ENCODE results near the gene CCDC142. TPM values are rescaled to one million over a fixed set of nuclear protein-coding genes. Genes with fewer than 3 reads are reported as not detected.

The CCDC142 gene
- total RNA-seq, 4 donors from 2014 or later, result 7.3 to 41.6 (median 13.7) TPM

GRCh38 chr2:74525717-74526648 lies 43.2 kb upstream of the CCDC142 start, which contains the start of gene DQX1:
TSS of gene DQX1 (minus strand) at chr2:74526231. CDS start at chr2:74525729, 502 bp downstream.
- H3K9me3 ChIP-seq, result no peaks in the 10 kb centered on the region
- no peak within 1 kb of the TSS for H3K27ac ChIP-seq
- peaks cover 2 to 28% (median 10%) of the 10 kb centered on the region in 3 donors for H3K4me1 ChIP-seq
- 92 to 94% methylated on average over 6 to 10 of the region's 11 CpGs for WGBS, 2 donors (ENCODE audit: low coverage in 1 of 2)
- no peak for TF ChIP-seq POLR2A (IDR thresholded peaks at IDR 0.05)
- TF ChIP-seq CTCF (IDR thresholded peaks at IDR 0.05), result no peak
- no peak for TF ChIP-seq EP300 (IDR thresholded peaks at IDR 0.05)
- no peak for TF ChIP-seq POLR2AphosphoS5 (IDR thresholded peaks at IDR 0.05)
- no peak for ATAC-seq
- H3K4me3 ChIP-seq, result no peak within 1 kb of the TSS
- H3K27me3 ChIP-seq, result peaks cover 5% of the 10 kb centered on the region
- H3K36me3 ChIP-seq, result peaks cover 0 to 31% of the 10 kb centered on the region in 2 donors

GRCh38 chr2:74524955-74525716 lies 42.3 kb upstream of the CCDC142 start:
- peaks cover 14% of the 10 kb centered on the region for H3K27me3 ChIP-seq
- TF ChIP-seq EP300 (IDR thresholded peaks at IDR 0.05) (no peak), CTCF (IDR thresholded peaks at IDR 0.05) (no peak), POLR2A (IDR thresholded peaks at IDR 0.05) (no peak), POLR2AphosphoS5 (IDR thresholded peaks at IDR 0.05) (no peak)
- no peak for ATAC-seq
- 96% methylated on average over 6 of the region's 10 CpGs; no CpG with 5 or more reads in 1 of the 2 donors for WGBS, 2 donors (ENCODE audit: low coverage in 1 of 2)
- peaks cover 0 to 31% of the 10 kb centered on the region in 2 donors for H3K36me3 ChIP-seq
- no peak overlapping the region for H3K27ac ChIP-seq
- H3K4me3 ChIP-seq, result no peak overlapping the region
- no peaks in the 10 kb centered on the region for H3K9me3 ChIP-seq
- peaks cover 2 to 20% (median 6%) of the 10 kb centered on the region in 3 donors for H3K4me1 ChIP-seq

- H3K4me1 ChIP-seq, result peaks cover 2 to 19% (median 6%) of the 10 kb centered on the region in 3 donors
- peaks cover 0 to 31% of the 10 kb centered on the region in 2 donors for H3K36me3 ChIP-seq
- H3K27ac ChIP-seq, result no peak overlapping the region
- ATAC-seq, result no peak
- TF ChIP-seq EP300 (IDR thresholded peaks at IDR 0.05), result no peak
- TF ChIP-seq CTCF (IDR thresholded peaks at IDR 0.05), result no peak
- no peak for TF ChIP-seq POLR2AphosphoS5 (IDR thresholded peaks at IDR 0.05)
- no peak for TF ChIP-seq POLR2A (IDR thresholded peaks at IDR 0.05)
- H3K4me3 ChIP-seq, result no peak overlapping the region
- H3K9me3 ChIP-seq, result no peaks in the 10 kb centered on the region
- 74 to 85% methylated on average over 2 to 4 of the region's 9 CpGs for WGBS, 2 donors (ENCODE audit: low coverage in 1 of 2)
- peaks cover 25% of the 10 kb centered on the region for H3K27me3 ChIP-seq
Measured at GRCh38 chr2:74524005-74524404, 41.2 kb upstream of the CCDC142 start.

GRCh38 chr2:74522516-74522915 lies 39.7 kb upstream of the CCDC142 start:
- H3K27me3 ChIP-seq, result peaks cover 40% of the 10 kb centered on the region
- no peak overlapping the region for H3K4me3 ChIP-seq
- peaks cover 0 to 22% of the 10 kb centered on the region in 2 donors for H3K36me3 ChIP-seq
- H3K27ac ChIP-seq, result no peak overlapping the region
- no peaks in the 10 kb centered on the region for H3K9me3 ChIP-seq
- WGBS, 2 donors (ENCODE audit: low coverage in 1 of 2), result 72% methylated on average over 3 of the region's 3 CpGs; no CpG with 5 or more reads in 1 of the 2 donors
- TF ChIP-seq CTCF (IDR thresholded peaks at IDR 0.05), result no peak
- TF ChIP-seq EP300 (IDR thresholded peaks at IDR 0.05), result no peak
- TF ChIP-seq POLR2AphosphoS5 (IDR thresholded peaks at IDR 0.05), result no peak
- TF ChIP-seq POLR2A (IDR thresholded peaks at IDR 0.05), result no peak
- no peak for ATAC-seq
- peaks cover 0 to 5% (median 0%) of the 10 kb centered on the region in 3 donors for H3K4me1 ChIP-seq
